ENCODE measurements around the gene IAH1.

GRCh38 chr2:9465170-9465569 is 9.2 kb upstream of the IAH1 start:
- TF ChIP-seq POLR2AphosphoS5 (IDR thresholded peaks at IDR 0.05; ENCODE audit: insufficient read depth in 1 of 2, low read depth in 1 of 2) (no peak), CTCF (IDR thresholded peaks at IDR 0.05) (no peak)

All from vagina (tissue), 2 donors.